MV-4-11 (cell line): ENCODE data around the gene MRPS17.

Experiments
- DNase-seq: peaks from one replicate; lab custom pipeline; 2025; lab: John Stamatoyannopoulos, UW

The MRPS17 gene

DNA sequence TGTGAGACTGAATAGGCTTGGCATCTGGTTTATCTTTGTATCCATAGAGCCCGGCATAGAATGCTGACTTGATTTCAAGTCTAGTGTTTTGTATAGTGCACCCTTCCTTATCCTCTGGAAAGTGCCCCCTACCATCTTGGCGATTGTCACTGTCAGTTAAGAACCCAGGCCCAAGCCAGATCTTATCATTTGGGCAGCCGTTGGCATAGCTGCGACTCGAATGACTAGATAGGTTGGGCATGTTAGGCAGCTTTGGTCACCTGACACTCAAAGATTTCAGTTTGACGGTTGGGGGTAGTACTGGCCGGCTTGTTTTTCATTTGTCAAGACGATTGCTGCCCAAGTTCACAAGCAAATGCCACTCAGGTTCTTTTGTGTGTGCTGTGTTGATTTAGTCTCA is 19.3 kb downstream of the MRPS17 start:
- DNase-seq: no peak

DNA sequence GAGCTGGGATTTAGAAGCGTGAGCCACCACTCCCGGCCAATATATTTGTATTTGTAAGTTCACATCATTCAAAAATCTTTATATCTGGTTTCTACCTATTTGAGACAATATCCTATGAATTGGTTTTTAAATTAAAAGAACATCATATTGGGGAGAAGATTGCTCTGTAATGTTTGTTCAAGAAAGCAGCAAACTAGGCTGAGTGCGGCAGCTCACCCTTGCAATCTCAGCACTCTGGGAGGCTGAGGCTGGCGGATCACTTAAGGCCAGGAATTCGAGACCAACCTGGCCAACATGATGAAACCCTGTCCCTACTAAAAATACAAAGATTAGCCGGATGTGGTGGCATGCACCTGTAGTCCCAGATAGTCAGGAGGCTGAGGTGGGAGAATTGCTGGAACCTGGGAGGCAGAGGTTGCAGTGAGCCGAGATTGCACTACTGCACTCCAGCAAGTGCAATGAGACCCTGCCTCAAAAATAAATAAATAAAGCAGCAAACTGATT is 22.1 kb downstream of the MRPS17 start:
- no peak for DNase-seq

DNA sequence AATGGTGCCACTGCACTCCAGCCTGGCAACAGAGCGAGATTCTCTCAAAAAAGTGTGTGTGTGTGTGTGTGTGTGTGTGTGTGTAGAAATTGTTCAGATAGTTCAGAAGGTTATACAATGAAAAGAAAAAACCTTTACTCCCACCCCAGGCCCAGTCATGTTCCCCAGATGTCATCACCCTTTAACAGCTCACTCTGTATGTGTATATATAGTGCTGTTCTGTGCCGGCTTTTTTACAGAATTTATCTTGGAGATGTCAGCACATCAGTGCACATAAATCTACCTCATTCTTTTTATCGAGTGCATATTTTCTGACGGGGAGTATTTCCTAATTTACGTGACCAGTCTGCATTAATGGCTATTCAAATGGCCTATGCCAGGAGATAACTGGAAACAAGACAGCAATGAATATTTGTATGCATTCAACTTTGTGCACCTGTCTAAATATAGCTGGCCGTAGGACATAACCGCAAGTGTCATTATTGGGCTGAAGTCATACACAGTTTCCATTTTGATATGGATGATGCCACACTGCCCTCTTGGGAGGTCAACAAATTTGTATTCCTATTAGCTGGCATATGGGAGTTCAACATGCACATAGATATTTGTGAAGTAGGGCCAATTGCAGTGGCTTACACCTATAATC is 24.4 kb downstream of the MRPS17 start:
- DNase-seq: no peak

DNA sequence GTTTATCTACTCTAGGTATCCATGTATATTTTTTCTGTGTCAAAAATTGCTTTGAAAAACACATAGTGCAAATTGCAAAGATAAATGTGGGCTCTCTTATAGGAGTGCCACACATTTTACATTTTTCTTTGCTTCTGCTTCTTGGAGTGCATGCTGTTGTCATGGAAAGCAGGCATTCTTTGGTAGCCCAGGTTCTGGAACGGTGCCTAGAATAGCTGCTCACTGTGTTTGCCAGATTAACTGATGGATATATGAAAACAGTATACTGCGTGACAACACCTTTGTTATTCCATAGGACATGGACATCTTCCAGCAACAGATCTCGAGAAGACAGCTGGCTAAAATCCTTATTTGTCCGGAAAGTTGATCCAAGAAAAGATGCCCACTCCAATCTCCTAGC is 26.2 kb downstream of the MRPS17 start:
- no peak for DNase-seq

DNA sequence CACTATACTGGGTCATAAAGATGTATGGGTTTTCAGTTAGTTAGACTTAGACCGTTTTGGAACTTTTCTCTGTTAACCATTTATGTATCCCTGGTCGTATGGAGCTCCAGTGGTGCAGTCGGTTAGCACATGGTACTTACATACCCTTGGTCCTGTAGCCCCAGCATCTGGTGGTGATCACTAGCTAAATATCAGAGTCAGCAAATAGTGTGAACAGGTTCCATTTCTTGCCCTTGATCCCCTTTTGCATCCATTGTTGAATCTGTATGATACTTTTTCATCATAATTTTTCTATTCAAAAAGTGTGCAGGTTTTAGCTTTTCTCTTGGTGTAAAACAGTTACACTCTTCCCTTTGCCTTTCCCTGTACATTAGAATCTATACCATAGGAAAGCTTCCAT is 28.6 kb downstream of the MRPS17 start:
- DNase-seq: no peak

DNA sequence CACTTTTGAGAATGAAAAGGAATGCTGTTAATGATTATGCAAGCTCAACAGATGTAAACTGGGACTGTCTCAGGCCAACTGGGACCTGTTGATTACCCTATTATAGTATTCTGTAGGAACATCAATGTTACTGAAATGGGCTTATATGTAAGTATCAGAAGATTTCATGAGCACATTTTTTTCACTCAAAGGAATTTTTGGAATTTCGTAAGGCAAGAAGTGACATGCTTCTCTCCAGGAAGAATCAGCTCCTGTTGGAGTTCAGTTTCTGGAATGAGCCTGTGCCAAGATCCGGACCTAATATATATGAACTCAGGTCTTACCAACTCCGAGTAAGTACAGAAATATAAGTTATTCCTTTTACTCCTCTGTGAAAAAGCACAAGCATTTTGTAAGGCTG is 31.9 kb downstream of the MRPS17 start:
- no peak for DNase-seq

DNA sequence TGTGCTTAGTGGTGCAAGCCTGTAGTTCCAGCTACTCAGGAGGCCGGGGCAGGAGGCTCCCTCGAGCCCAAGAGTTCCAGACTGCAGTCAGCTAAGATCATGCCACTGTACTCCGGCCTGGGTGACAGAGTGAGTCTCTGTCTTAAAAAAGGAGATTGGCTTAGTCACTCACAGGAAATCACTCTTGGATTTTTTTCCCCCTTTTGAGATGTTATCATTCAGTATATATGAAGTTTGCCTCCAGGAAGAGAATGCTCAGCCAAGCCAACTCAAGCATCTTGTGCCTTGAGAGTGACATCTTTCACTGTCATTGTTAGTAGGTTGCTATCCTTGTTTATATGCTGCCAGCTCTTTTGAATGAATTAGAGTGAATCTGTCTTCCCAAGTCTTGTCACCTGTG is 40.7 kb downstream of the MRPS17 start:
- no peak for DNase-seq

DNA sequence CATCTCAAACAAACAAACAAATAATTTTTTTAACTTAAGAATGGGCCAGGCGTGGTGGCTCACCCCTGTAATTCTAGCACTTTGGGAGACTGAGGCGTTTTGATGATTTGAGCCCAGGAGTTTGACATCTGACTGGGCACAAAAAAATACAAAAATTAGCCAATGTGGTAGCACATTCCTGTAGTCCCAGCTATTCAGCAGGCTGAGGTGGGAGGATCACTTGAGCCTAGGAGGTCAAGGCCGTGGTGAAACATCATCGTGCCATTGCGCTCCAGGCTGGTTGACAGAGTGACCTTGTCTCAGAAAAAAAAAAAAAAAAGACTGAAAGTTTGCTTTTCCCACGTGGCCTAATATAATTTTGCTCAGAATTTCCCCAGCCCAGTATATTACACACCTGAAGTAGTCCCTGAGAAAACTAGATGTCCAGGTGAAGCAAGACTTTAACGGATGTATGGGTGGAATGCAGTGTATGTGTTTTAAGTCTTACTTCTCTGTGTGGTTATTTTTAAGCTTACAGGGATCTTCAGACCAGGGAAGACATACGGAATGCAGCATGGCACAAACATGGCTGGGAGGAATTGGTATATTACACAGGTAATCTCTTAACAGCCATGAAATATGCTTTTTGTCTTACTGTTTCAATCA is 45.3 kb downstream of the MRPS17 start:
- no peak for DNase-seq

DNA sequence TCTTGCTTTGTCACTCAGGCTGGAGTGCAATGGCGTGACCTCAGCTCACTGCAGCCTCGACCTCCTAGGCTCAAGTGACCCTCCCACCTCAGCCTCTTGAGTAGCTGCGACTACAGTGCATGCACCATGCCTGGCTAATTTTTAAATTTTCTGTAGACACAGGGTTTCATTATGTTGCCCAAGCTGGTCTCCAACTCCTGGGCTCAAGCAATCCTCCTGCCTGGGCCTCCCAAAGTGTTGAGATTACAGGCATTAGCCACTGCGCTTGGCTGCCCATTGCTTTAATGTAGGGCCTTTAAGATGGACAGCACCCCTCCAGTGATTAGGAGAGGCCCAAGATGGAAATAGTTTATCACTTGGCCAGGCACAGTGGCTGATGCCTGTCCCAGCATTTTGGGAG is 52.1 kb downstream of the MRPS17 start:
- DNase-seq: no peak
